Measurements from ENCODE around the gene ERFE. TPM values are rescaled to one million over a fixed set of nuclear protein-coding genes. Genes with fewer than 3 reads are reported as not detected.

ERFE gene
- total and polyA plus RNA-seq, 2 donors (not counting 1 experiment from before 2014, with no cell fraction given): 0.17 TPM; not detected in 1

- H3K4me3 ChIP-seq (ENCODE audit: control extremely low read depth in 1 of 5, extremely low read depth in 1 of 5, insufficient read depth in 1 of 5, low read depth in 2 of 5, low read length in 4 of 5): no peak overlapping the region
- peaks cover 0 to 5% of the 10 kb centered on the region in 2 donors for H3K4me1 ChIP-seq (ENCODE audit: control insufficient read depth in 2 of 2, insufficient read depth in 2 of 2, low read length in 2 of 2)
- intact Hi-C loops (cut with micrococcal nuclease): no loop called here
- no peaks in the 10 kb centered on the region for H3K4me1 Mint-ChIP-seq
- H2AFZ ChIP-seq (ENCODE audit: insufficient read depth, low read depth, low read length, poor library complexity, severe bottlenecking): no peak overlapping the region
- no peaks in the 10 kb centered on the region for H4K20me1 ChIP-seq (ENCODE audit: control insufficient read depth, insufficient read depth, low read length, poor library complexity, severe bottlenecking)
- DNase-seq (no peak), ATAC-seq (ENCODE audit: low read depth) (no peak)
- H3K27me3 Mint-ChIP-seq: no peaks in the 10 kb centered on the region
- H3K4me2 ChIP-seq (replicated peaks; ENCODE audit: low read depth, low read length, poor library complexity, severe bottlenecking): no peak overlapping the region
- POLR2A ChIA-PET: no interaction called here
- H3K9me3 ChIP-seq (ENCODE audit: control extremely low read depth in 1 of 3, control insufficient read depth in 2 of 3, insufficient read depth in 1 of 3, low read length in 2 of 3): no peaks in the 10 kb centered on the region
- 97% methylated on average over 13 of the region's 14 CpGs for WGBS (ENCODE audit: insufficient coverage)
- no peaks in the 10 kb centered on the region for H3K79me2 ChIP-seq (ENCODE audit: control insufficient read depth, insufficient read depth, low read length)
- H3K9ac ChIP-seq (ENCODE audit: low read length): no peak overlapping the region
- TF ChIP-seq EZH2 (IDR thresholded peaks at IDR 0.05; ENCODE audit: borderline replicate concordance, insufficient read depth, low read depth, low read length, poor library complexity, severe bottlenecking): no peak
- no peak for TF ChIP-seq CTCF (IDR thresholded peaks at IDR 0.05)
- H3K27ac ChIP-seq (ENCODE audit: low read length in 2 of 2): no peak overlapping the region
- H3K4me3 Mint-ChIP-seq: no peak overlapping the region
- no peaks in the 10 kb centered on the region for H3K27me3 ChIP-seq (replicated peaks in 1 of 4; ENCODE audit: control extremely low read depth in 1 of 4, control insufficient read depth in 3 of 4, insufficient read depth in 4 of 4, low read length in 3 of 4)
- no peaks in the 10 kb centered on the region for H3K36me3 ChIP-seq (replicated peaks in 1 of 2; ENCODE audit: control extremely low read depth in 1 of 2, control insufficient read depth in 1 of 2, extremely low read depth in 1 of 2, insufficient read depth in 2 of 2, low read length in 1 of 2)
- no peak overlapping the region for H3K27ac Mint-ChIP-seq
- CTCF ChIA-PET: no interaction called here
- no peaks in the 10 kb centered on the region for H3K9me3 Mint-ChIP-seq (ENCODE audit: insufficient read depth)
These were observed 26.9 kb upstream of the ERFE start for GRCh38 chr2:238131761-238132462.

Data from B cell (primary cell).